ENCODE data around the gene PNPLA2. TPM values are rescaled to one million over a fixed set of nuclear protein-coding genes. Genes with fewer than 3 reads are reported as not detected.

Gene PNPLA2
- polyA plus RNA-seq, 6 donors from 2014 or later: 13.0 to 49.9 (median 26.9) TPM

DNA sequence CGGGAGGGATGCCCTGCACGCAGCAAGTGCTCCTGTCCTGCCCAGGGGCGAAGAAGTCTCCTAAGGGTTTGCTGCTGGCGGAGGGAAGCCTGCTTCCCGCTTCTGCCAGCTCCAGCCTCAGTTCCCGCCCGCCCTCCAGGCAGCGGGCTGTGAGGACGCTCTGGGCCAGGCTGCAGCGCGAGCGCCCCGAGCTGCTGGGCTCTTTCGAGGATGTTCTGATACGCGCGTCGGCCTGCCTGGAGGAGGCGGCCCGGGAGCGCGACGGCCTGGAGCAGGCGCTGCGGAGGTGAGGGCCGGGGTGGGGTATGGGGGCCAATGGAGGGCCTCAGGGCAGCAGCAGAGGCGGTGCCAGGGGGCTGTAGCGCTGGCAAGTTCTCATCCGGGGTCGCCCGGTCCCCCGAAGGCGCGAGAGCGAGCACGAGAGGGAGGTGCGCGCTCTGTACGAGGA, 11.2 kb downstream of the PNPLA2 start:
- Mint-ChIP-seq H3K27me3 (peaks cover 16 to 50% (median 29%) of the 10 kb centered on the region in 3 donors), H3K27ac (no peak overlapping the region), H3K9me3 (no peaks in the 10 kb centered on the region), H3K4me3 (peak overlapping the region; percentile 75 to 87 (median 79)), H3K4me1 (peaks cover 34 to 48% (median 37%) of the 10 kb centered on the region in 3 donors), H3K36me3 (peaks cover 0 to 5% of the 10 kb centered on the region in 2 donors)
- ATAC-seq (ENCODE audit: low read depth in 2 of 2) (peak in 1 of 2 donors; percentile 5), DNase-seq (no peak)

DNA sequence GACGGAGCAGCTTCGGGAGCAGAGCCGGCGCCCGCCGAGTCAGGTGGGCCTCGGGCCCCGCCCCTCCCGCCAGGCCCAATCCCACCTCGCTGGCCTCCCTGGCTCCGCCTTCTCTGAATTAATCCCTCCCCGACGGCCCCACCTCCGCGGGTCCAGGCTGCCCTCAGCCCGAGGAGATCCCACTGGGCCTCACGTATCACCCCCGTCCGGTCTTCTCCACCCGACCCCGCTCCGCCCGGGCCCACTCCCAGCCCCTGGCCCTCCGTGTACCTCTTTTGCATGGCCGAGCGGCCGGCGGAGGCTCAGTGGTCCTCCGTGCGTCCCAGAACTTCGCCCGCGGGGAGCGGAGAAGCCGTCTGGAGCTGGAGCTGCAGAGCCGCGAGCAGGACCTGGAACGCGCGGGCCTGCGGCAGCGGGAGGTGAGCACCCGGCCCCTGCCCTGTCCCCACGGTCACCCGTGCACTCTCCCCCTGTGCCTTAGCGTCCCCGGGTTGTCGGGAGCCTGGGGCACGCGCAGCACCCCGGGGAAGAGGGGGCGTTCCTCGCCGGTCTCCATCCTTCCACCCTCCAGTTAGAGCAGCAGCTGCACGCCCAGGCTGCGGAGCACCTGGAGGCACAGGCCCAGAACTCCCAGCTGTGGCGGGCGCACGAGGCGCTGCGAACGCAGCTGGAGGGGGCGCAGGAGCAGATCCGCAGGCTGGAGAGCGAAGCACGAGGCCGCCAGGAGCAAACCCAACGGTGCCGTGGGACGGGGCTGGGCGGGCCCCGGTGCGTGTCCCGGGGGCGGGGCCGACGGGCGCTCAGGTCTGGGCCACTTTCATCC, 11.8 kb downstream of the PNPLA2 start:
- Mint-ChIP-seq H3K4me3 (peak overlapping the region; percentile 20 to 87 (median 78)), H3K36me3 (no peaks in the 10 kb centered on the region), H3K27me3 (peaks cover 16 to 50% (median 29%) of the 10 kb centered on the region in 3 donors), H3K27ac (no peak overlapping the region), H3K4me1 (peaks cover 37 to 48% (median 37%) of the 10 kb centered on the region in 3 donors), H3K9me3 (no peaks in the 10 kb centered on the region)
- ATAC-seq (ENCODE audit: low read depth in 2 of 2) (peak; percentile 44 to 49), DNase-seq (peak; percentile 58)

DNA sequence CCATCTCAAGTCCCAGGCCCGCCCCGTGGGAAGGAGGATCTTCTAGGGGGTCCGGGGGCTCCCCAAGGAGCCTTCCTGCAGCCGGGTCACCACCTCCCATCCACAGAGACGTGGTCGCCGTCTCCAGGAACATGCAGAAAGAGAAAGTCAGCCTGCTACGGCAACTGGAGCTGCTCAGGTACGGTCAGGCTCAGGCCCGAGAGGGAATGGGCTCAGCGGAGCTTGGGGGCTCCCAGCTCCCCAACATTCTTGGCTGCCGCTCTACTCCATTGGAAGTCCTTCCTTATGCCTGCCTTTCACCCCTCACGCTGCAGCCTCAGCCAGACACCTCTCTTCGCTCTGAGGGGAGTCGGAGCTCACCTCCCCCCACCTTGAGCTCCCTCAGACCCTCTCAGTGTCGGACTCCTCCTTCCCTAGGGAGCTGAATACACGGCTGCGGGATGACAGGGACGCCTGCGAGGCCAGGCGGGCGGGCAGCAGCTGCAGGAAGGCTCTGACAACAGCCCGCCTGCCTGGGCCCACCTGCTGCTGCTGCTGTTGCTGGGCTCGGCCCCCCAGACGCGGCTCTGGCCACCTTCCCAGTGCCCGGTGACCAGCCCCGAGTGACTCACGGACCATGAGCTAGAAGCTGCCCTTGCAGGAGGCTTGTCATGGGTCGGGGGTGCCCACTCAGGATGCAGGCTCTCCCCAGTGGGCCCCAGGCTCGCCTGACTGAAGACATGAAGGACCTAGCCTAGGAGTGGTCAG, 12.6 kb downstream of the PNPLA2 start:
- H3K9me3 Mint-ChIP-seq: no peaks in the 10 kb centered on the region
- H3K27me3 Mint-ChIP-seq: peaks cover 16 to 50% (median 29%) of the 10 kb centered on the region in 3 donors
- no peak for DNase-seq
- no peaks in the 10 kb centered on the region for H3K36me3 Mint-ChIP-seq
- H3K4me3 Mint-ChIP-seq: peak overlapping the region; percentile 41 to 89 (median 70)
- H3K4me1 Mint-ChIP-seq: peaks cover 37 to 48% (median 37%) of the 10 kb centered on the region in 3 donors
- no peak for ATAC-seq (ENCODE audit: low read depth in 2 of 2)
- H3K27ac Mint-ChIP-seq: no peak overlapping the region

DNA sequence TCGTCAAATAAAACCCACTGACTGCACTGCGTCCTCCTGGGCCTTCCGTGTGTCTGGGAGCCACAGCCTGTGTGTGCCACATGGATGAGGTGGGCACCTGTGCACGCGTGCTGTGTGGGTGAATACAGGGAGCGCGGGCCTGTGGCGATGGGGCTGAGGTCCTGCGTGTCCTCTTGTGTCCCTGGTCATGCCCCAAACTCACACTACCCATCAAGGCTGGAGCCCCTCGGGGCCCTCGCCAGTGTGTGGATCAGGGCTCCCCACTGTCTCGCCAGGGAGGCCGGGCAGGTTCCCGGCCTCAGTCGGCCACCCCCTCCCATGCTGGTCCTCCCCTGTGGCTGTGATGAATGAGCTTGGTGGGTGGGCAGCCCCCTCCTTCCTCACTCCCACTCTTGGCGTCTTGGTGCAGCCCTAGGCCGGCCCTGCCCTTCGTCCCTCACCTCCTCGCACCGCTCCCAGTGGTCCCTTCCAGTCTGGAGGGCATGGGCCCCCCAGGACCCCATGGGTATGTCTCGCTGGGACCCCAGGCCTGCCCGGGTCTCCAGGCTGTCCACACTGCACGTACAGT, 13.3 kb downstream of the PNPLA2 start:
- H3K27me3 Mint-ChIP-seq: peaks cover 16 to 50% (median 29%) of the 10 kb centered on the region in 3 donors
- no peak for ATAC-seq (ENCODE audit: low read depth in 2 of 2)
- peak overlapping the region in 1 of 6 donors; percentile 1 for H3K27ac Mint-ChIP-seq
- no peak for DNase-seq
- peak overlapping the region; percentile 41 to 86 (median 70) for H3K4me3 Mint-ChIP-seq
- peaks cover 32 to 48% (median 37%) of the 10 kb centered on the region in 3 donors for H3K4me1 Mint-ChIP-seq
- no peaks in the 10 kb centered on the region for H3K9me3 Mint-ChIP-seq
- no peaks in the 10 kb centered on the region for H3K36me3 Mint-ChIP-seq

DNA sequence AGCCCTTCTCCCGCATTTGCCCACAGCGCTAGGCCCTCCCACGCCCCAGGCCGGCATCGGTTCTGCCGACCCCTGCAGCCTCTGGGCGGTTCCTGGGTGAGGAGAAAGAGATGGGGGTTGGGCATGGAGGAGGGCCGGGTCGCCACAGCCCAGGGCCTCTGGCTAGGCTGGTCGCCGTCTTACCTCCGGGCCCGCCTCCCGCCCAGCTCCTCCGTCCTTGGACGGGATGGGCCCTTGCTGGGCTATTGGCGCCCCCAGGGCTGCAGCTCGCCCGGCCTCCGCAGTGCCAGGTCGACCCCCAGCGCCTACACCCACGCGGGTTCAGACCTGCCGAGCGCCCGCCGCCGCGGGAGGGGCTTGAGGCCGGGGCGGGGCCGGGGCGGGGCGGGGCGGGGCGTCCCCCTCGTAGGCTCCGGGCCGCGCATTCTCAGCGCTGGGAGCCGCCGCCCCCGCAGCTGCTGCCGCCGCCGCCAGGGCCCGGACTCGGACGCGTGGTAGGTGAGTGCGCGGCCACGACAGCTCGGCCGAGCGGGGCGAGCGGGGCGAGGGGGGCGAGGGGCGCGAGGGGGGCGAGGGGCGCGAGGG, 13.9 kb downstream of the PNPLA2 start, which contains the start of gene CD151:
Gene CD151 (plus strand): TSS at position 424 of the 585 bp plus-strand sequence. CDS start 3,118 bp downstream, outside the sequence.
- Mint-ChIP-seq H3K4me1 (peaks cover 30 to 45% (median 34%) of the 10 kb centered on the region in 3 donors), H3K36me3 (no peaks in the 10 kb centered on the region), H3K4me3 (peak within 1 kb of the TSS; percentile 47 to 86 (median 74)), H3K27me3 (peaks cover 16 to 47% (median 28%) of the 10 kb centered on the region in 3 donors), H3K27ac (peak within 1 kb of the TSS in 4 of 6 donors; percentile 1 to 78 (median 29)), H3K9me3 (no peaks in the 10 kb centered on the region)
- ATAC-seq (ENCODE audit: low read depth in 2 of 2) (peak; percentile 54 to 62), DNase-seq (no peak)

DNA sequence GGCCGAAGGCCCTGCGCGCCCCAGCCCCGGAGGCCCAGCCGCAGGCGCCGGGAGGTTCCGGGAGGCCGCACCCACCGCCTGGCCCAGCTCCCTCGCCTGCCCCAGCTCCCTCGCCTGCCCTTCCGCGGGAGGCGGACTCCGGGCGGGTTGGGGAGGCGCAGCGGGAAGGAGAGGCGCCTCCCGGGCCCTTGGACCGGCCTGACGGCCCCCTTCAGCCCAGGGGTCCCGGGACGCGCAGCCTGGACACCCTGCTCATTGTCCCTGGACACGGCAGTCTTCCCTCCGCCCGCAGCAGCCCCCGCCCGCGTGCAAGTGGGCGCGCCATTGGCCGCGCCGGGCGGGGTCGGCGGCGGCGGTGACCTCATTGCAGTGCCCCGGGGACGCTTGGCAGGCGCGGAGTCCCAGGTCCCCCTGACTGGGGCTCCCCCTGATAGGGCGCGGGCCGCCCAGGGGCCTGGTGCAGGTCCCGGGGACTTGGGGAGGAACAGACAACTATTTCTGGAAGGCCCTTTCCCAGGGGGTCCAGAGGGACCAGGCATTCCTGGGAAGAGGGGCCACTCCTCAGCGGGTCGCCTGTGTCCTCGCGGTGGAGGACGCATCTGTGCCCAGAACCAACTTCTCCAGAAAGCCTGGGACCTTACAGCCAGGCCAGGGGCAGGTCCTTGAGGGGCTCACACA, 14.5 kb downstream of the PNPLA2 start:
- H3K27me3 Mint-ChIP-seq: peaks cover 10 to 41% (median 21%) of the 10 kb centered on the region in 3 donors
- H3K4me3 Mint-ChIP-seq: peak overlapping the region; percentile 22 to 86 (median 72)
- ATAC-seq (ENCODE audit: low read depth in 2 of 2) (peak; percentile 51 to 63), DNase-seq (no peak)
- no peaks in the 10 kb centered on the region for H3K36me3 Mint-ChIP-seq
- H3K4me1 Mint-ChIP-seq: peaks cover 24 to 38% (median 29%) of the 10 kb centered on the region in 3 donors
- peak overlapping the region in 1 of 6 donors; percentile 27 for H3K27ac Mint-ChIP-seq
- no peaks in the 10 kb centered on the region for H3K9me3 Mint-ChIP-seq

DNA sequence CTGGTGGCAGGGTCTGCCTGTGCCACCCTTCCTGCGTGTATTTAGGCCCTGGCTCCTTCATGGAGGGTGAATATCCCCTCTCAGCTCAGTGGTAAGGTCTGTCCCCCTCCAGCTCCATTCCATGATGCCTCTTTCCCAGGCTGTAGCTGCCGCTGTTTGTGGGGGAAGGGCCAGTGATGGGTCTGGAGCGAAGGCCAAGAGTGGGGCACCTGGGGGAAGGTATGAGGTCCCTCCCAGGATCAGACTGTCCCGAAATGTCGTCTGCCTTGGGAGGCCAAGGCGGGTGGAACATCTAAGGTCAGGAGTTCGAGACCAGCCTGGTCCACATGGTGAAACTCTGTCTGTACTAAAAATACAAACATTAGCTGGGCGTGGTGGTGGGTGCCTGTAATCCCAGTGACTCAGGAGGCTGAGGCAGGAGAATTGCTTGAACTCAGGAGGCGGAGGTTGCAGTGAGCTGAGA, 15.2 kb downstream of the PNPLA2 start:
- H3K27ac Mint-ChIP-seq: peak overlapping the region in 2 of 6 donors; percentile 27 to 31
- no peak for ATAC-seq (ENCODE audit: low read depth in 2 of 2)

DNA sequence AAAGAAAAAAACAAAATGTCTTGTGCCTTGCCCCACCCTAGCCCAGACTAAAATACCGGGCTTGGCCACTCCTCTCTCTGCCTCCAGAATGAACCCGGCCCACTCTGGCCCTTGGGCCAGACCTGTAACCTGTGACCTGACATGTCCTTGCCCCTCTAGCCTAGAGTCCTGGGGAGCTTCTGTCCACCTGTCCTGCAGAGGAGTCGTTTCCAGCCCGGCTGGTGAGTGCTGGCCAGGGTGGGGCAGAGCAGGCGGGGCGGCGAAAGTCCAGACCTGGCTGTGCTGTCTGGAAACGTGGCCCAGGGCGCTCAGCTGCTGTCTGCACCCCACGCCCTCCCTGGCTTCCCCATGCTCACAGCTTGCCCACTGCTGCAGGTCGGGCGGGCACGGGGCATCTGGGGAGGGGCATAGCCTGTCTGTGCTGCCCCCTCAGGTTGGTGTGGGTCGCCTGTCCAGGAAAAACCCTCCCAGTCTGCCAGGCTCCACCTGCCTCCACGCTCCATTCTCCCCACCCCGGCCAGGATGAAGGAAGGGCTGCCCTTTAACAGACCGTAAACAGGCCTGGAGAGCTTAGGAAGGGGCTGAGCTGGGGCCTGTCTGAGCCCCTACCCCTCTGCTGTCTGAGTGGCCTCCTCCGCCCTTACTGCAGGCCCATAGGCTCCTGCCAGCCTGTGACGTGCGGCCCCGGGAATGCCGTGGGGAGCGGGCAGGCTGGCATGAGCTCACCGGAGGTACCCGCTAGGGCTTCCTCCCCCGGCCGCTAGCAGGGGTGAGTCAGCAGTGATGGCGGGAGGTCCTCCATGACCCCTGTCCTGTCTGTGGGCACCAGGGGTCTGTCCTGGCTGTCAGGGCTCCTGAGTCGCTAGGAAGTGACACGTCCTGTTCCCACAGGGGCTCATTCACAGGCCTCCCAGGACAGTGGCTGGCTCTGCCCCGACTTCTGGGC, 15.9 kb downstream of the PNPLA2 start:
- peak overlapping the region; percentile 25 to 82 (median 71) for H3K4me3 Mint-ChIP-seq
- ATAC-seq (ENCODE audit: low read depth in 2 of 2) (no peak), DNase-seq (no peak)
- peak overlapping the region in 1 of 6 donors; percentile 31 for H3K27ac Mint-ChIP-seq
- H3K27me3 Mint-ChIP-seq: peaks cover 5 to 27% (median 9%) of the 10 kb centered on the region in 3 donors
- H3K4me1 Mint-ChIP-seq: peaks cover 14 to 24% (median 17%) of the 10 kb centered on the region in 3 donors
- H3K36me3 Mint-ChIP-seq: no peaks in the 10 kb centered on the region
- H3K9me3 Mint-ChIP-seq: no peaks in the 10 kb centered on the region

More for the DNA sequence above, 15.2 kb downstream of the PNPLA2 start:
- no peak for DNase-seq
- H3K4me3 Mint-ChIP-seq: peak overlapping the region; percentile 47 to 82 (median 72)
- no peaks in the 10 kb centered on the region for H3K36me3 Mint-ChIP-seq
- H3K9me3 Mint-ChIP-seq: no peaks in the 10 kb centered on the region
- H3K4me1 Mint-ChIP-seq: peaks cover 20 to 32% (median 25%) of the 10 kb centered on the region in 3 donors
- H3K27me3 Mint-ChIP-seq: peaks cover 10 to 34% (median 15%) of the 10 kb centered on the region in 3 donors

DNA sequence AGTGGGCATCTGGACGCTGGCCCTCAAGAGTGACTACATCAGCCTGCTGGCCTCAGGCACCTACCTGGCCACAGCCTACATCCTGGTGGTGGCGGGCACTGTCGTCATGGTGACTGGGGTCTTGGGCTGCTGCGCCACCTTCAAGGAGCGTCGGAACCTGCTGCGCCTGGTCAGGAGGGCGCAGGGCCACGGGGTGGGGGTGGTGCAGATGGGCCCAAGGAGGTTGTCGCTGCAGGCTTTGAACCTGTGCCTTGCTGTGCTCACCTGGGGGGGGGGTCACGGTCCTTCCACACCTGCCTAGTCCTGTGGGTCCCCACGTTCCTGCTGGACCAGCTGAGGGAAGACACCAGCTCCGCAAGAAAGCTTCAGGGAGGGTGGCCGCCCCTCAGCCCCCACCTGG, 17.6 kb downstream of the PNPLA2 start:
- ATAC-seq (ENCODE audit: low read depth in 2 of 2) (no peak), DNase-seq (no peak)
- Mint-ChIP-seq H3K36me3 (no peaks in the 10 kb centered on the region), H3K4me3 (no peak overlapping the region), H3K9me3 (no peaks in the 10 kb centered on the region), H3K27ac (no peak overlapping the region), H3K4me1 (peaks cover 23 to 26% (median 24%) of the 10 kb centered on the region in 3 donors), H3K27me3 (peaks cover 5 to 15% (median 9%) of the 10 kb centered on the region in 3 donors)

DNA sequence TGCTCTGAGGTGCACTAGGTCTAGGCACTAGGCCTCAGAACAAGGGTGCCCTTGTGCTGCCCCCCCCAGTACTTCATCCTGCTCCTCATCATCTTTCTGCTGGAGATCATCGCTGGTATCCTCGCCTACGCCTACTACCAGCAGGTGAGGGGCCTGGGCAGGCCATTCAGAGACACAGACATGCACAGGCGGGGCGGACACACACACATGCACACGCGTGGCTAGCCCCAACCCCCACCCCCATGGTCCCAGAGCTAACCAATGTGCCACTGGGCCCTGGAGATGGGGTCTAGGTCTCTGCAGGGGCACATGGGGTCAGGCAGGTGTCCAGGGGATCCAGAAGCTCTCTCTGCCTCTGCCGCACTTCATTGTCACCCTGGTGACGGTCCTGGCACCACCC, 18.0 kb downstream of the PNPLA2 start:
- ATAC-seq (ENCODE audit: low read depth in 2 of 2) (no peak), DNase-seq (no peak)
- Mint-ChIP-seq H3K9me3 (no peaks in the 10 kb centered on the region), H3K27me3 (peaks cover 5 to 10% (median 5%) of the 10 kb centered on the region in 3 donors), H3K27ac (no peak overlapping the region), H3K4me1 (peaks cover 19 to 25% (median 22%) of the 10 kb centered on the region in 3 donors), H3K4me3 (peak overlapping the region in 1 of 8 donors; percentile 53), H3K36me3 (no peaks in the 10 kb centered on the region)

DNA sequence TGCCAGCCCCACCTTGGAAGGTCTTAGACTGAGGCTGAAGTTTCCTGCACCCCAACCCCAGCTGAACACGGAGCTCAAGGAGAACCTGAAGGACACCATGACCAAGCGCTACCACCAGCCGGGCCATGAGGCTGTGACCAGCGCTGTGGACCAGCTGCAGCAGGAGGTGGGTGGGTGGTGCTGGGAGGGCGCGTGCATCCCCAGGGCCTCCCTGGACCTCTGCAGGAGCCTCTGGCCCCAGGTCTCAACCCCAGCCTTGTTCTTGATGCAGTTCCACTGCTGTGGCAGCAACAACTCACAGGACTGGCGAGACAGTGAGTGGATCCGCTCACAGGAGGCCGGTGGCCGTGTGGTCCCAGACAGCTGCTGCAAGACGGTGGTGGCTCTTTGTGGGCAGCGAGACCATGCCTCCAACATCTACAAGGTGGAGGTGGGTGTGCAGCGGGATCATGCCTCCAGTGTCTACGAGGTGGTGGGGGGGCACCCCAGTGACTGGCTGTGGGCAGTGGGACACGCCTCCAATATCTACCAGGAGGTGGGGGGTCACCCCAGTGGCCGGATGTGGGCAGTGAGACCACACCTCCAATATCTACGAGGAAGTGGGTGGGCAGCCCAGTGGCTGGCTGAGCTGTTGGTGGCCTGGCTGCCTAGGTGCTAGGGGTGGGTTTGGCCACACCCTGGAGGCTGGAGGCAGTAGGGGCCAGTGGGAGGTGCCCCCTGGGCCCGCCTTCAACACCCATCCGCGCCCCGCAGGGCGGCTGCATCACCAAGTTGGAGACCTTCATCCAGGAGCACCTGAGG, 18.7 kb downstream of the PNPLA2 start:
- Mint-ChIP-seq H3K4me3 (peak overlapping the region in 1 of 8 donors; percentile 53), H3K27me3 (peaks cover 0 to 7% (median 5%) of the 10 kb centered on the region in 3 donors), H3K36me3 (no peaks in the 10 kb centered on the region), H3K27ac (peak overlapping the region in 1 of 6 donors; percentile 16), H3K4me1 (peaks cover 12 to 21% (median 19%) of the 10 kb centered on the region in 3 donors), H3K9me3 (no peaks in the 10 kb centered on the region)
- DNase-seq (no peak), ATAC-seq (ENCODE audit: low read depth in 2 of 2) (no peak)
